Chondrocyte (in vitro differentiated cells): ENCODE results near the gene DNAJB8. TPM values are rescaled to one million over a fixed set of nuclear protein-coding genes. Genes with fewer than 3 reads are reported as not detected.

Source experiments
- DNase-seq: peaks from one replicate; pipeline ENCODE4 v3.0.0; 2021; ENCODE audit warnings: mixed read lengths, low spot score
- H3K27ac Mint-ChIP-seq: one replicate; pipeline ENCODE4 v1.8.0; 2021; ENCODE audit warnings: mild to moderate bottlenecking, moderate library complexity, mixed read lengths; ENCODE audit not compliant: unreplicated experiment
- H3K27me3 Mint-ChIP-seq: 2 replicates; pipeline ENCODE4 v1.8.0; 2021; ENCODE audit warnings: low read depth, mixed read lengths
- H3K36me3 Mint-ChIP-seq: 2 replicates; pipeline ENCODE4 v1.8.0; 2021; ENCODE audit warnings: low read depth, mixed read lengths
- H3K4me1 Mint-ChIP-seq: 2 replicates; pipeline ENCODE4 v1.8.0; 2021; ENCODE audit warnings: low read depth, mild to moderate bottlenecking, mixed read lengths
- H3K4me3 Mint-ChIP-seq: one replicate; pipeline ENCODE4 v1.8.0; 2021; ENCODE audit warnings: mild to moderate bottlenecking, moderate library complexity, mixed read lengths; ENCODE audit not compliant: unreplicated experiment
- H3K9me3 Mint-ChIP-seq: 2 replicates; pipeline ENCODE4 v1.8.0; 2021; ENCODE audit warnings: low read depth, mixed read lengths
- CTCF ChIP-seq: fragments of 200-600 bp; sonication (generic); IDR thresholded peaks from 2 replicates; pipeline ENCODE4 v1.5.0; 2021; ENCODE audit warnings: antibody characterized with exemption, mild to moderate bottlenecking, moderate library complexity
- total RNA-seq: library from RNA; stranded (reverse); gene quantifications from 3 replicates; pipeline ENCODE4 v1.2.1, GENCODE V29; 2021

The DNAJB8 gene
- total RNA-seq, 1 donor from 2014 or later = not detected

- Mint-ChIP-seq H3K36me3 (peaks cover 3% of the 10 kb centered on the region), H3K27ac (no peak overlapping the region), H3K4me1 (no peaks in the 10 kb centered on the region), H3K27me3 (peaks cover 48% of the 10 kb centered on the region), H3K4me3 (no peak overlapping the region), H3K9me3 (peaks cover 3% of the 10 kb centered on the region)
- no peak for TF ChIP-seq CTCF
- DNase-seq = no peak
Observed at GRCh38 chr3:128472449-128473179, 5.9 kb upstream of the DNAJB8 start.

GRCh38 chr3:128471720-128472119, 5.0 kb upstream of the DNAJB8 start:
- H3K36me3 Mint-ChIP-seq = peaks cover 3% of the 10 kb centered on the region
- H3K27me3 Mint-ChIP-seq = peaks cover 57% of the 10 kb centered on the region
- no peak for DNase-seq
- TF ChIP-seq CTCF = no peak
- H3K4me3 Mint-ChIP-seq = no peak overlapping the region
- H3K27ac Mint-ChIP-seq = no peak overlapping the region
- H3K4me1 Mint-ChIP-seq = no peaks in the 10 kb centered on the region
- peaks cover 3% of the 10 kb centered on the region for H3K9me3 Mint-ChIP-seq

GRCh38 chr3:128471110-128471509, 4.4 kb upstream of the DNAJB8 start:
- Mint-ChIP-seq H3K36me3 (peaks cover 4% of the 10 kb centered on the region), H3K27me3 (peaks cover 62% of the 10 kb centered on the region), H3K4me3 (no peak overlapping the region), H3K9me3 (peaks cover 3% of the 10 kb centered on the region), H3K27ac (no peak overlapping the region), H3K4me1 (no peaks in the 10 kb centered on the region)
- DNase-seq = no peak
- no peak for TF ChIP-seq CTCF

DNA sequence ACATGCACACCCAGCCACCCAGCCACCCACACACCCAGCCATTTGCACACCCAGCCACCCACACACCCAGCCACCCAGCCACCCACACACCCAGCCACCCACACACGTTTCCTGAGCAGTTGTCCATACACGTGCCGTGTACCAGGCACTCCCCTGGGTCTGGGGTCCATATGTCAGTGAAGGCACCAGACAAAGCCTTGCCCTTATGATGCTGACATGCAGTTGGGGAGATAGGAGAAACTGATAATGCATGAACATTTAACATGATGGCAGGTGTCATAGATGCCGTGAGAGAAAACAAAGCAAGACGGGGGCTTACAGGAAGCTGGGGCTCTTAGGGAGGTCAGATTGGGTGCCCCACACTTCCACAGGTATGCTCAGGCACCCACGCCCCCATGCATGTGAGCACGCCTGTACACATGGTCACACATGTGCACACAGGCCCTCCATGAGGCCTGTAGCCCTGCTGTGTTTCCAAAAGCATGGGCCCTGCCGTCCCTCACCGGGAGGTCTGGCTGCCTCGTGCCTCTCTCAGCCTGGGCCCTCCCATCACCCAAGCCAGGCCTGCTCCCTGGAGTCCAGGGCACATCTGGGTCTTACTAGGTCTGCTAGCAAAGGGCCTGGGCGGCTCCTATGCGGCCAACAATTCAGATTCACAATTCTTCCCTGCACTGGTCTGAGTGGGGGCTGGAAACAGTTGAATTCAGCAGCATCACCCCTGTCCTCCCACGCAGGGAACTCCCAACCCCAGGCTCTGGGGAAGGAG, 3.6 kb upstream of the DNAJB8 start:
- no peak for DNase-seq
- peaks cover 5% of the 10 kb centered on the region for H3K36me3 Mint-ChIP-seq
- H3K4me1 Mint-ChIP-seq = no peaks in the 10 kb centered on the region
- peaks cover 68% of the 10 kb centered on the region for H3K27me3 Mint-ChIP-seq
- H3K4me3 Mint-ChIP-seq = no peak overlapping the region
- no peak for TF ChIP-seq CTCF
- H3K9me3 Mint-ChIP-seq = peaks cover 3% of the 10 kb centered on the region
- no peak overlapping the region for H3K27ac Mint-ChIP-seq

GRCh38 chr3:128469556-128469955, 2.9 kb upstream of the DNAJB8 start:
- Mint-ChIP-seq H3K4me3 (no peak overlapping the region), H3K4me1 (no peaks in the 10 kb centered on the region), H3K36me3 (peaks cover 5% of the 10 kb centered on the region), H3K27me3 (peaks cover 70% of the 10 kb centered on the region), H3K27ac (no peak overlapping the region), H3K9me3 (peaks cover 3% of the 10 kb centered on the region)
- no peak for DNase-seq
- TF ChIP-seq CTCF = no peak
